ENCODE results near the gene ZNF276.
"Not testable (repeated sequence)": the region's sequence is repeated elsewhere in the genome, so short reads cannot be mapped to it uniquely, and the experiment has no call there.

ZNF276 gene

DNA sequence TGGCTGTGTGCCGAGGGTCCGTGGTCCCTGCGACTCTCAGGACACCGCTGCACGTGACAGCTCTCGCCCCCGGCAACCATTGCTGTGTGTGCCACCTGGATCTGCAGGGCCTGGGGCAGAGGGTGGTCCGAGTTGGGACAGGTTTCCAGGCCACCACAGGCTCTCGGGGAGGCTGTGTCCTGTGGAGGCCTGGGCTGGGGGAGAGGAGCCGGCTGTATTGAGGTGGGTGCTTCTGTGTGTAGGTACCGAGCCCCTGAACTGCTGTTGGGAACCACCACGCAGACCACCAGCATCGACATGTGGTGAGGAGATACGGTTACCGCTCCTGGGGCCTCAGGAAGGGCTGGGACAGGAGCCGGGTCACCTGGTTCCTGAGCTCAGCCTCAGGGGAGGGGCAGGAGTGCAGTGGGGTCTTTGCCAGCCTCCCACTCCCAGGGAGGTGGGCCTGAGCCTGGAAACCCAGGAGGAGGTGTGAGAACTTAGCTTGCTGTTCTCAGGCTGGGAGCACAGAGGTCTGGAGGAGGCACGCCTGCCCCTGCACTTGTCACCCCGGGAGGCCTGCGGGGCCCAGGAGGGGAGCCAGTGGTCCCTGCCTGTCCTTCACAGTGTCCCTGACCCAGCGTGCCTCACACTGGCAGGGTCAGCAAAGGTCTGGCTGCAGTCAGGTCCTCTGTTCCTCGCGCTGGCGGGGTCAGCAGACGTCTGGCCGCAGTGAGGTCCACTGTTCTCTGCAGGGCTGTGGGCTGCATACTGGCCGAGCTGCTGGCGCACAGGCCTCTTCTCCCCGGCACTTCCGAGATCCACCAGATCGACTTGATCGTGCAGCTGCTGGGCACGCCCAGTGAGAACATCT, 27.2 kb upstream of the ZNF276 start:
- Histone ChIP-seq H3K27ac (ENCODE audit: low read length) (no peak overlapping the region), H3K4me1 (ENCODE audit: insufficient read depth, low read length) (no peaks in the 10 kb centered on the region), H4K20me1 (ENCODE audit: insufficient read depth, low read length) (peaks cover 12% of the 10 kb centered on the region; the same call in 1 of the 2 replicates), H2AFZ (ENCODE audit: low read depth, low read length) (no peak overlapping the region), H3K9ac (ENCODE audit: low read depth, low read length) (no peak overlapping the region), H3K27me3 (ENCODE audit: insufficient read depth, low read length, poor library complexity) (no peaks in the 10 kb centered on the region), H3K4me3 (ENCODE audit: low read depth in 1 of 2, low read length in 2 of 2) (no peak overlapping the region), H3K9me3 (ENCODE audit: insufficient read depth, low read length, severe bottlenecking) (no peaks in the 10 kb centered on the region), H3K79me2 (ENCODE audit: insufficient read depth, low read length) (peaks cover 3% of the 10 kb centered on the region; the same call in 1 of the 2 replicates), H3K4me2 (ENCODE audit: insufficient read depth, low read length) (no peak overlapping the region), H3K36me3 (ENCODE audit: insufficient read depth, low read length) (peaks cover 65% of the 10 kb centered on the region)
- ATAC-seq (ENCODE audit: insufficient read depth, low read depth) (no peak), DNase-seq (no peak)
- TF ChIP-seq, protein P1, sequence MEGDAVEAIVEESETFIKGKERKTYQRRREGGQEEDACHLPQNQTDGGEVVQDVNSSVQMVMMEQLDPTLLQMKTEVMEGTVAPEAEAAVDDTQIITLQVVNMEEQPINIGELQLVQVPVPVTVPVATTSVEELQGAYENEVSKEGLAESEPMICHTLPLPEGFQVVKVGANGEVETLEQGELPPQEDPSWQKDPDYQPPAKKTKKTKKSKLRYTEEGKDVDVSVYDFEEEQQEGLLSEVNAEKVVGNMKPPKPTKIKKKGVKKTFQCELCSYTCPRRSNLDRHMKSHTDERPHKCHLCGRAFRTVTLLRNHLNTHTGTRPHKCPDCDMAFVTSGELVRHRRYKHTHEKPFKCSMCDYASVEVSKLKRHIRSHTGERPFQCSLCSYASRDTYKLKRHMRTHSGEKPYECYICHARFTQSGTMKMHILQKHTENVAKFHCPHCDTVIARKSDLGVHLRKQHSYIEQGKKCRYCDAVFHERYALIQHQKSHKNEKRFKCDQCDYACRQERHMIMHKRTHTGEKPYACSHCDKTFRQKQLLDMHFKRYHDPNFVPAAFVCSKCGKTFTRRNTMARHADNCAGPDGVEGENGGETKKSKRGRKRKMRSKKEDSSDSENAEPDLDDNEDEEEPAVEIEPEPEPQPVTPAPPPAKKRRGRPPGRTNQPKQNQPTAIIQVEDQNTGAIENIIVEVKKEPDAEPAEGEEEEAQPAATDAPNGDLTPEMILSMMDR (IDR thresholded peaks at IDR 0.05; ENCODE audit: borderline replicate concordance, extremely low read depth, low read length, poor library complexity, severe bottlenecking) = no peak

DNA sequence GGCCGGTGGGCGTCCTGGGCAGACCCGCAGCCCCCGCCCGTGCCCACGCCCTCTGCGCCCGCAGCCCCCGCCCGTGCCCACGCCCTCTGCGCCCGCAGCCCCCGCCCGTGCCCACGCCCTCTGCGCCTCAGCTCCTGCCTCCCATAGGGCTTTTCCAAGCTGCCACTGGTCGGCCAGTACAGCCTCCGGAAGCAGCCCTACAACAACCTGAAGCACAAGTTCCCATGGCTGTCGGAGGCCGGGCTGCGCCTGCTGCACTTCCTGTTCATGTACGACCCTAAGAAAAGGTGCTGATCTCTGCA, 26.6 kb upstream of the ZNF276 start:
- not testable (repeated sequence) for H3K4me2 ChIP-seq (ENCODE audit: insufficient read depth, low read length); H3K9ac ChIP-seq (ENCODE audit: low read depth, low read length); H2AFZ ChIP-seq (ENCODE audit: low read depth, low read length); H3K4me3 ChIP-seq (ENCODE audit: low read depth in 1 of 2, low read length in 2 of 2); H3K9me3 ChIP-seq (ENCODE audit: insufficient read depth, low read length, severe bottlenecking); H3K79me2 ChIP-seq (ENCODE audit: insufficient read depth, low read length); DNase-seq; ATAC-seq (ENCODE audit: insufficient read depth, low read depth); H3K27me3 ChIP-seq (ENCODE audit: insufficient read depth, low read length, poor library complexity); H3K27ac ChIP-seq (ENCODE audit: low read length); H3K4me1 ChIP-seq (ENCODE audit: insufficient read depth, low read length)
- H3K36me3 ChIP-seq (ENCODE audit: insufficient read depth, low read length) = peaks cover 62% of the 10 kb centered on the region
- H4K20me1 ChIP-seq (ENCODE audit: insufficient read depth, low read length) = peaks cover 13% of the 10 kb centered on the region; the same call in 1 of the 2 replicates

DNA sequence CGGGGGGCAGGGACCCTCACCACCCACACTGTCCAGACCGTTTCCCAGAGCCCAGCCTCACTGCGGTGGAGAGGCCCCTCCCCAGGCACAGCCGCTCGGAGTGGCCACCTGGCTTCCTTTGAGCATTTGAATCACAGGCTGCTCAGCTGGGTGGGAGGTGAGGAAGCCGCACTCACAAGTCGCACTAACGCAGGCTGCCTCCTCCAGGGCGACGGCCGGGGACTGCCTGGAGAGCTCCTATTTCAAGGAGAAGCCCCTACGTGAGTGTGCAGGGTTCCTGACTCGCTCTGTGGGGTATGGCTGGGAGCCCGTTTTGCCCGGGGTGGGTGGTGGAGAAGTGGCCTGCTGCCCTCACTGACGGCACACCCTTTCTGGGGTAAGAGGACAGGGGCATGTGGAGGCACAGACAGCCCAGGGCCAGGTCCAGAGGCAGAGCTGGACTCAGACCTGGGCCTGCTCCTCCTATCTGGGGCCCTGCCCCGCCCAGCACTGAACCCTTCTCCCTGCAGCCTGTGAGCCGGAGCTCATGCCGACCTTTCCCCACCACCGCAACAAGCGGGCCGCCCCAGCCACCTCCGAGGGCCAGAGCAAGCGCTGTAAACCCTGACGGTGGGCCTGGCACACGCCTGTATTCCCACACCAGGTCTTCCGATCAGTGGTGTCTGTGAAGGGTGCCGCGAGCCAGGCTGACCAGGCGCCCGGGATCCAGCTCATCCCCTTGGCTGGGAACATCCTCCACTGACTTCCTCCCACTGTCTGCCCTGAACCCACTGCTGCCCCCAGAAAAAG, 26.1 kb upstream of the ZNF276 start:
- ATAC-seq (ENCODE audit: insufficient read depth, low read depth) (no peak), DNase-seq (no peak)
- no peak overlapping the region for H3K9ac ChIP-seq (ENCODE audit: low read depth, low read length)
- H3K27ac ChIP-seq (ENCODE audit: low read length) = no peak overlapping the region
- H3K36me3 ChIP-seq (ENCODE audit: insufficient read depth, low read length) = peaks cover 57% of the 10 kb centered on the region
- peaks cover 17% of the 10 kb centered on the region; the same call in 1 of the 2 replicates for H4K20me1 ChIP-seq (ENCODE audit: insufficient read depth, low read length)
- TF ChIP-seq EZH2 (IDR thresholded peaks at IDR 0.05; ENCODE audit: borderline replicate concordance, low read depth, low read length, severe bottlenecking) = no peak
- TF ChIP-seq, protein P1 (IDR thresholded peaks at IDR 0.05; ENCODE audit: borderline replicate concordance, extremely low read depth, low read length, poor library complexity, severe bottlenecking) = no peak
- H2AFZ ChIP-seq (ENCODE audit: low read depth, low read length) = no peak overlapping the region
- H3K4me2 ChIP-seq (ENCODE audit: insufficient read depth, low read length) = no peak overlapping the region
- H3K9me3 ChIP-seq (ENCODE audit: insufficient read depth, low read length, severe bottlenecking) = no peaks in the 10 kb centered on the region
- peaks cover 4% of the 10 kb centered on the region for H3K4me1 ChIP-seq (ENCODE audit: insufficient read depth, low read length)
- no peak overlapping the region for H3K4me3 ChIP-seq (ENCODE audit: low read depth in 1 of 2, low read length in 2 of 2)
- H3K79me2 ChIP-seq (ENCODE audit: insufficient read depth, low read length) = no peaks in the 10 kb centered on the region
- no peaks in the 10 kb centered on the region for H3K27me3 ChIP-seq (ENCODE audit: insufficient read depth, low read length, poor library complexity)
